GM12878 (cell line): ENCODE results near the gene SLC11A2. TPM values are rescaled to one million over a fixed set of nuclear protein-coding genes. Genes with fewer than 3 reads are reported as not detected.
A peak's percentile ranks its signal among the peaks of the same experiment; 100 is the strongest.

ENCODE experiments used
- ATF7 ChIP-seq: fragments of 450-650 bp; IDR thresholded peaks from 2 replicates; pipeline ENCODE4 v1.6.1; 2016; ENCODE audit warnings: low read depth, mild to moderate bottlenecking
- BCL3 ChIP-seq: IDR thresholded peaks from 2 replicates; pipeline ENCODE4 v1.6.1; 2011; ENCODE audit warnings: borderline replicate concordance, low read depth, mild to moderate bottlenecking, moderate library complexity, low read length; ENCODE audit not compliant: insufficient read depth, poor library complexity, severe bottlenecking
- CREM ChIP-seq: IDR thresholded peaks from 2 replicates; pipeline ENCODE4 v1.6.1; 2014; ENCODE audit warnings: antibody characterized with exemption, low read depth
- EP300 ChIP-seq, 2 experiments: fragments of 150-350 bp in 1 of 2; IDR thresholded peaks; 2 replicates each; pipeline ENCODE4 v1.6.1; 2011 to 2012; ENCODE audit warnings: low read depth in 2 of 2, low read length in 2 of 2, borderline replicate concordance in 1 of 2, improper control_type of control experiment in 1 of 2, inconsistent platforms in 1 of 2; ENCODE audit not compliant: control insufficient read depth in 1 of 2
- HCFC1 ChIP-seq: fragments of 150-350 bp; IDR thresholded peaks from 2 replicates; pipeline ENCODE4 v1.6.1; 2014; ENCODE audit warnings: low read length
- HDGF ChIP-seq: fragments of 450-650 bp; IDR thresholded peaks from 2 replicates; pipeline ENCODE4 v1.6.1; 2016; ENCODE audit warnings: antibody characterized with exemption
- JUNB ChIP-seq: IDR thresholded peaks from 2 replicates; pipeline ENCODE4 v1.6.1; 2016; ENCODE audit warnings: antibody characterized with exemption, mild to moderate bottlenecking
- MAX ChIP-seq: IDR thresholded peaks from 2 replicates; pipeline ENCODE4 v1.6.1; 2012; ENCODE audit warnings: low read depth, low read length, improper control_type of control experiment
- NFIC ChIP-seq: IDR thresholded peaks from 2 replicates; pipeline ENCODE4 v1.6.1; 2012; ENCODE audit warnings: low read depth, mild to moderate bottlenecking, inconsistent platforms, low read length, moderate library complexity
- PAX8 ChIP-seq: fragments of 450-650 bp; IDR thresholded peaks from 2 replicates; pipeline ENCODE4 v1.6.1; 2017; ENCODE audit warnings: mild to moderate bottlenecking, moderate library complexity
- RAD21 ChIP-seq: IDR thresholded peaks from 2 replicates; pipeline ENCODE4 v1.6.1; 2011; ENCODE audit warnings: mild to moderate bottlenecking, low read depth, low read length, moderate library complexity; ENCODE audit not compliant: insufficient read depth
- RUNX3 ChIP-seq: IDR thresholded peaks from 2 replicates; pipeline ENCODE4 v1.6.1; 2012; ENCODE audit warnings: low read length, inconsistent platforms
- SMARCA5 ChIP-seq: fragments of 450-650 bp; IDR thresholded peaks from 2 replicates; pipeline ENCODE4 v1.6.1; 2017; ENCODE audit warnings: mild to moderate bottlenecking
- SREBF1 ChIP-seq: IDR thresholded peaks from 2 replicates; pipeline ENCODE4 v1.6.1; 2012; ENCODE audit warnings: mild to moderate bottlenecking, low read length
- SUZ12 ChIP-seq: fragments of 200-600 bp; sonication (generic); IDR thresholded peaks from one replicate; pipeline ENCODE4 v1.6.1; 2018; ENCODE audit warnings: antibody characterized with exemption, mild to moderate bottlenecking; ENCODE audit not compliant: unreplicated experiment
- YY1 ChIP-seq: IDR thresholded peaks from 2 replicates; pipeline ENCODE4 v1.6.1; 2011; ENCODE audit warnings: low read depth, mild to moderate bottlenecking, low read length
- polyA plus RNA-seq, 11 experiments: library from polyadenylated mRNA; depleted of rRNA in 4 of 11; unstranded in 6 of 11; stranded (reverse) in 5 of 11; fragments of >200 nt; fragmentation: Nextera tagmentation in 4 of 11; fragmentation: Illumina TruSeq in 1 of 11; extraction: Ambion mirVana in 4 of 11; extraction: Trizol in 1 of 11; gene quantifications; 1 replicate in 1 of 11; 2 replicates in 10 of 11; pipeline versions ENCODE4 v1.2.1 to v1.2.3, GENCODE V29; 2011 to 2016; ENCODE audit warnings: inconsistent platforms in 2 of 11, missing spikeins in 2 of 11, low read depth in 1 of 11
- total RNA-seq, 4 experiments: library from RNA; depleted of rRNA in 3 of 4; stranded (reverse); fragments of >200 nt in 3 of 4; fragmentation: Illumina TruSeq in 1 of 4; extraction: Trizol in 1 of 4; gene quantifications; 2 replicates each; pipeline versions ENCODE4 v1.2.1 to v1.2.3, GENCODE V29; 2013 to 2021

Gene SLC11A2
- total and polyA plus RNA-seq, 10 of the 15 experiments (the other 5 are each of a cell fraction or from before 2014, with no cell fraction given), result 6.2 to 29.4 (median 15.6) TPM

GRCh38 chr12:50979369-50980052 is 46.7 kb downstream of the SLC11A2 start (continued):
- TF ChIP-seq MAX, result no peak
- TF ChIP-seq HDGF, result no peak
- no peak for TF ChIP-seq PAX8
- no peak for TF ChIP-seq SREBF1
- no peak for TF ChIP-seq YY1
- no peak for TF ChIP-seq BCL3
- TF ChIP-seq RUNX3, result peak; percentile 73
- no peak for TF ChIP-seq SUZ12
- peak; percentile 55 for TF ChIP-seq NFIC
- TF ChIP-seq RAD21, result 0 out of 2 replicates have a peak, but pooled peaks have one; percentile 0
- 0 out of 2 replicates have a peak, but pooled peaks have one; percentile 56 for TF ChIP-seq SMARCA5
- no peak for TF ChIP-seq CREM
- no peak for TF ChIP-seq HCFC1
- TF ChIP-seq ATF7, result no peak
- 0 out of 4 replicates have a peak, but pooled peaks of 1 of the 2 experiments have one; percentile 21 for TF ChIP-seq EP300 (IDR thresholded peaks at IDR 0.05; ENCODE audit: borderline replicate concordance in 1 of 2, control insufficient read depth in 1 of 2, low read depth in 2 of 2, low read length in 2 of 2)
- peak; percentile 32 for TF ChIP-seq JUNB
